ENCODE results near the gene TAF9. TPM values are rescaled to one million over a fixed set of nuclear protein-coding genes. Genes with fewer than 3 reads are reported as not detected.
"Not testable (repeated sequence)": the region's sequence is repeated elsewhere in the genome, so short reads cannot be mapped to it uniquely, and the experiment has no call there.

Gene TAF9
- total RNA-seq, 1 donor from 2014 or later: 53.4 TPM

- TF ChIP-seq, protein P1, sequence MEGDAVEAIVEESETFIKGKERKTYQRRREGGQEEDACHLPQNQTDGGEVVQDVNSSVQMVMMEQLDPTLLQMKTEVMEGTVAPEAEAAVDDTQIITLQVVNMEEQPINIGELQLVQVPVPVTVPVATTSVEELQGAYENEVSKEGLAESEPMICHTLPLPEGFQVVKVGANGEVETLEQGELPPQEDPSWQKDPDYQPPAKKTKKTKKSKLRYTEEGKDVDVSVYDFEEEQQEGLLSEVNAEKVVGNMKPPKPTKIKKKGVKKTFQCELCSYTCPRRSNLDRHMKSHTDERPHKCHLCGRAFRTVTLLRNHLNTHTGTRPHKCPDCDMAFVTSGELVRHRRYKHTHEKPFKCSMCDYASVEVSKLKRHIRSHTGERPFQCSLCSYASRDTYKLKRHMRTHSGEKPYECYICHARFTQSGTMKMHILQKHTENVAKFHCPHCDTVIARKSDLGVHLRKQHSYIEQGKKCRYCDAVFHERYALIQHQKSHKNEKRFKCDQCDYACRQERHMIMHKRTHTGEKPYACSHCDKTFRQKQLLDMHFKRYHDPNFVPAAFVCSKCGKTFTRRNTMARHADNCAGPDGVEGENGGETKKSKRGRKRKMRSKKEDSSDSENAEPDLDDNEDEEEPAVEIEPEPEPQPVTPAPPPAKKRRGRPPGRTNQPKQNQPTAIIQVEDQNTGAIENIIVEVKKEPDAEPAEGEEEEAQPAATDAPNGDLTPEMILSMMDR (IDR thresholded peaks at IDR 0.05; ENCODE audit: unreplicated experiment): peak; percentile 81
- Mint-ChIP-seq H3K36me3 (ENCODE audit: insufficient read depth) (no peaks in the 10 kb centered on the region), H3K4me3 (ENCODE audit: low read depth) (no peak overlapping the region), H3K27me3 (no peaks in the 10 kb centered on the region), H3K9me3 (ENCODE audit: low read depth) (no peaks in the 10 kb centered on the region), H3K4me1 (ENCODE audit: low read depth) (peaks cover 20% of the 10 kb centered on the region), H3K27ac (peak overlapping the region; percentile 20)
- DNase-seq (ENCODE audit: low spot score, unreplicated experiment): peak; percentile 70
Observed at GRCh38 chr5:69334793-69335268, 34.5 kb downstream of the TAF9 start.

GRCh38 chr5:69333668-69334315 is 35.5 kb downstream of the TAF9 start:
- not testable (repeated sequence) for H3K27me3 Mint-ChIP-seq; H3K9me3 Mint-ChIP-seq (ENCODE audit: low read depth); DNase-seq (ENCODE audit: low spot score, unreplicated experiment); H3K4me3 Mint-ChIP-seq (ENCODE audit: low read depth); H3K36me3 Mint-ChIP-seq (ENCODE audit: insufficient read depth)
- peak overlapping the region; percentile 56 for H3K27ac Mint-ChIP-seq
- peaks cover 21% of the 10 kb centered on the region for H3K4me1 Mint-ChIP-seq (ENCODE audit: low read depth)

DNA sequence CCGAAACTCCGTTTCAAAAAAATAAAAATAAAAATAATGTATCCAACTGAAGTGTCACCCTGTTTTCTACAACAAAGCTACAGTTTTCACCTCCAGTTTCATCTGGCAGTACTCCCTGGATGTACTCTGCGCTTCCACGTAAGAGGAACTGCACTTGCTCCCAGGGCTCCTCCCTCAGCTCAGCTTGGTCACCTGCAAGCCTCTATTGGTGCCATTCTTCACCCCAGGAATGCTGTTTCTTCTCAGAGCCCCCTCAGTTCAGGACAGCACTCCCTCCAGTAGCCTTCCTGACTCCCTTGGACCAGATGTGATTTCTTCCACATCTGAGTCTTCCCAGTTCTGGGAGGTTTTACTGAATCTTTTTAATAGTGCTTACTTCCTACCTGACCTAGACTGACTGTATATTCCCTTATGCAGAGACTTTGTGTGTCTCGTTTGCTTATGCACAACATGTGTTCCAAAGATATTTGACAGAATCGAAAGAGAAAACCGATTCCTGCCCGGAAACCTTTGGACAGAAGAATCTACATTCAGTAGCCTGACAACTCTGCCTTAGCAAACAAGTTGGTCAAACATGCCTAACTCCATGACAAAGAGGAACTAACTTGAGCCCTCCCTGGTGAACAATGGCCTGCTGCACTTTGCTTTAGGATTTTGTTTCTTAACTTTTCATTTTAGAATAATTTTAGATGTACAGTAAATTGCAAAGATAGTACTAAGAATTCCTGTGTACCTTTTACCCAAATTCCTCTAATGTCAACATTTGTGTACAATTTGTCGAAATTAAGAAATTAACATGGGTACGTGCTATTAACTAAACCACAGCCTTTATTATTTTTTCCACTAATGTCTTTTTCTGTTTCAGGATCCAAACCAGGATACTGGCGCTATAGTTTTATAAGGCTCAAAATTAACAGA is 37.5 kb downstream of the TAF9 start:
- TF ChIP-seq, protein P1 (IDR thresholded peaks at IDR 0.05; ENCODE audit: unreplicated experiment): no peak
- H3K9me3 Mint-ChIP-seq (ENCODE audit: low read depth): no peaks in the 10 kb centered on the region
- peaks cover 21% of the 10 kb centered on the region for H3K4me1 Mint-ChIP-seq (ENCODE audit: low read depth)
- no peak for DNase-seq (ENCODE audit: low spot score, unreplicated experiment)
- H3K4me3 Mint-ChIP-seq (ENCODE audit: low read depth): peak overlapping the region; percentile 80
- H3K36me3 Mint-ChIP-seq (ENCODE audit: insufficient read depth): no peaks in the 10 kb centered on the region
- H3K27me3 Mint-ChIP-seq: no peaks in the 10 kb centered on the region
- peak overlapping the region; percentile 97 for H3K27ac Mint-ChIP-seq

DNA sequence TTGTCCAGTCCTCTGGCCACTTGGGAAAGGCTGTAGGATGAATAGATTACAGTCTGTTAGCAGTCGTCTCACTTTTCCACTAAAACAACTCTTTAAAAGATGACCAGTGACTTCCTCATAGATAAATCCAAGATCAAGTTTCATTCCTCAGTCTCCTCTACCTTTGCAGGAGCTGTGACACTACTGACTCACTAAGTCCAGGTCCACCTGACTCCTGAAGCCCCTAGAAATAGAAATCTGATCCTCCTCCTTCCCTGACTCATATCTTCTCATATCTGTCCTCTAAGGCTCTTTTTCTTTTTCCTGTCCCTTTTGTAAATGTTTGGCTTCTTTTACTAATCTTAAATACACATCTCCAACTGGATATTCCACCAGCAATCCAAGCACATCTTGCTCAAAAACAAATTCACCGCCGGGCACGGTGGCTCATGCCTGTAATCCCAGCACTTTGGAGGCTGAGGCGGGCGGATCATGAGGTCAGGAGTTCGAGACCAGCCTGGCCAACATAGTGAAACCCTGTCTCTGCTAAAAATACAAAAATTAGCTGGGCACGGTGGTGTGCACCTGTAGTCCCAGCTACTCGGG is 39.3 kb downstream of the TAF9 start:
- TF ChIP-seq, protein P1 (IDR thresholded peaks at IDR 0.05; ENCODE audit: unreplicated experiment): no peak
- Mint-ChIP-seq H3K36me3 (ENCODE audit: insufficient read depth) (no peaks in the 10 kb centered on the region), H3K9me3 (ENCODE audit: low read depth) (no peaks in the 10 kb centered on the region), H3K4me3 (ENCODE audit: low read depth) (no peak overlapping the region), H3K4me1 (ENCODE audit: low read depth) (peaks cover 21% of the 10 kb centered on the region), H3K27me3 (no peaks in the 10 kb centered on the region), H3K27ac (peak overlapping the region; percentile 70)
- no peak for DNase-seq (ENCODE audit: low spot score, unreplicated experiment)

GRCh38 chr5:69326365-69326764 is 43.0 kb downstream of the TAF9 start:
- H3K27me3 Mint-ChIP-seq: no peaks in the 10 kb centered on the region
- peaks cover 11% of the 10 kb centered on the region for H3K4me1 Mint-ChIP-seq (ENCODE audit: low read depth)
- no peak overlapping the region for H3K4me3 Mint-ChIP-seq (ENCODE audit: low read depth)
- no peaks in the 10 kb centered on the region for H3K36me3 Mint-ChIP-seq (ENCODE audit: insufficient read depth)
- H3K27ac Mint-ChIP-seq: peak overlapping the region; percentile 3
- TF ChIP-seq, protein P1 (IDR thresholded peaks at IDR 0.05; ENCODE audit: unreplicated experiment): no peak
- H3K9me3 Mint-ChIP-seq (ENCODE audit: low read depth): no peaks in the 10 kb centered on the region
- no peak for DNase-seq (ENCODE audit: low spot score, unreplicated experiment)
